NCI-H748 (cell line): Measurements from ENCODE around the gene TMEM239.
"Not testable (repeated sequence)": the region's sequence is repeated elsewhere in the genome, so short reads cannot be mapped to it uniquely, and the experiment has no call there.

Experiments used
- DNase-seq: peaks from one replicate; lab custom pipeline; 2025; ENCODE audit not compliant: unreplicated experiment; lab: John Stamatoyannopoulos, UW

Gene TMEM239

DNA sequence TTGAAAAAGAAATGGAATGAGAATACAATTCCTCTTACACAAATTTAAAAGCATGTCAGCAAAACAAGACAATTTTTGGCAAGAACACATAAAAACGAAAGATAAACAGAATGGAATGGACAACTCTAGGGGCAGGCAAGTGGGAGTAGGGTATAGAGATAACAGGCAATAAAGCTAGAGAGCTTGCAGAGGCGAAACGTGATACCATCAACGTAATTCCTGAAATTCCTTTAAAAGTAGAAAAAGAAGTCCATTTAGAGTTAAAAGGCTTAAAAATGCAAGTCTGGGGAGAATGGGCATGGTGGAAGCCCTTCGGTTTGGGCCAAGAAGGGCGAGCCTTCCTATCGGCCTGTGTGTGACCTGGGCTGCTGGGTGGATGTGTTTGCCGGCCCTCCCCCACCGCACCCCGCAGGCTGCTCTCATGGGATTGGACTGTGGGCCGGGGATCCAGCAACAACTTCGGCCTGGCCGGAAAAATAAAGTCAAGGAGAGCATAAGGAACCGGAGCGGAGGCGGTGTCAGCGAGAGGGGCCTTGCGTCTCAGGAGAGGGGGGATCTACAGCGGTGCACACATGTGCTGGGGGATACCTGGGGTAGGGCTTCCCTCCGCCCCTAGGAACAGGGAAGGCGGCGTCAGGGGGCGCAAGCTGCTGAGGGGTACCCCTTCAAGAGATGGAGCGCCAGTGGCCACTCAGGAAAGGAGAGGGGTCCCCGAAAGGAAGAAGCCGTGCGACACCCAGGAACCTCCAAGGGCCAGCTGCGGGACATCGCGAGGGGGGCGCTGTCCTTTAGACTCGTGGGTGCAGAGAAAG is 4.1 kb downstream of the TMEM239 start:
- DNase-seq, result no peak

DNA sequence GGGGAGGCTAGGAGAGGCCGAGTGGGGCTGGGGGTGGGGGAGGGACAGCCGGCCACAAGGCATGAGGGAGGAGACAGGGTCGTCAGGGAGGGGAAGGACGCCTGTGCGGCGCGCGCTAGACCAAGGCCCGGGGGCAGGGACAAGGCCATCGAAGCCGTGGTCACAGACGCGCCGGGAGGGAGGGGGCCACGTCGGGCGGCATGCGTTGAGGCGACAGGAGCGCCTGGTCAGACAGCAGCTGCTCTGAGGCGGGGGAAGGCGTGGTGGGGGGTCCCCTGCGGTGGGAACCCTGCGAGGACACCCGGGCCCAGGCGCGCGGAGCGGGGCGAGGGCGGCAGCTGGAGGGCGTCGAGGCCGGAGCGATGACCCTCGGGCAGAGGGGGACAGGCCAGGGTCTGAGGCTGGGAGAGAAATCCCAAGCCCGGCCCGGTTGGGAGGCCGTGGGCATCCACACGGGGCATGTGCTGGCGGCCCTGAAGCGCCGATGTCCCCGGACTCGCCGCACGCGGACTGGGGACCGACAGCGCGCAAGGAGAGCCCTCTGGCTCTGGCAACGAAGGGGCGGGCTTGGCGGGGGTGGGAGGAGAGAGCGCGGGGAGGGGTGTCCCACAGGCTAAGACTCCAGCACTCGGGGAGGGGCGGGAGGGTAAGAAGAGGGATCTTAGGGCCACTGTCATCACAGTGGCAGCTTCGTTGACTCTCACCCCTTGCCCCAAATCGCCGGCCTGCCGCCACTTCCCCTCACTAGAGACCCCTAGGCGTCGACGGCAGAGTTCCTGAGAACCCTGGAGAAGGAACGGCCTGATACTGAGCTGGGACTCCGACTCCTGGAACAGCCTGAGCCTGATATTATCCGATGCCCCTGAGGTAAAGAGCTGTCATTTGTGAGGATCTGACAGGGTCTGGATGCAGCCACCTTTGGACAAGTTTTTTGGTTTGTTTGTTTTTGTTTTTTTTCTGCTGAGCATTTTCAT is 5.0 kb downstream of the TMEM239 start:
- DNase-seq, result no peak

GRCh38 chr20:2822073-2822472 is 5.9 kb downstream of the TMEM239 start:
- DNase-seq, result no peak

DNA sequence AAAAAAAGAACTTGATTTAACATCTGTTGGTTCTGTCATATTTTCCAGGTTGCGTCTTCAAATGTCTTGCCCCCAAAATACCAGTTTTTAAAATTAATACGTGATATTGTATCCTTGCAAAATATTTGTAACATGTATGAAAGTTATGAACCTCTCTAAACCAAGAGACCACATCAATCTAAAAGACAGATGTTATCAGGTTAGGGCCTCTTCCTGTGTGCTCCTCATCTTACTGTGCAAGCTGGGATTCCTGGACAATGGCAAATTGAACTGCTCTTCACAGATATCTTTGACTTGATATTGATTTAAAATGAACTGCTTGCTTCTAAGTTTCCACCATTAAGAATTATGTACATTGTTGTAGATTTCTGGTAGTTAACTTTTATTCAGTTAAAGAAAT is 9.6 kb downstream of the TMEM239 start:
- DNase-seq, result no peak

DNA sequence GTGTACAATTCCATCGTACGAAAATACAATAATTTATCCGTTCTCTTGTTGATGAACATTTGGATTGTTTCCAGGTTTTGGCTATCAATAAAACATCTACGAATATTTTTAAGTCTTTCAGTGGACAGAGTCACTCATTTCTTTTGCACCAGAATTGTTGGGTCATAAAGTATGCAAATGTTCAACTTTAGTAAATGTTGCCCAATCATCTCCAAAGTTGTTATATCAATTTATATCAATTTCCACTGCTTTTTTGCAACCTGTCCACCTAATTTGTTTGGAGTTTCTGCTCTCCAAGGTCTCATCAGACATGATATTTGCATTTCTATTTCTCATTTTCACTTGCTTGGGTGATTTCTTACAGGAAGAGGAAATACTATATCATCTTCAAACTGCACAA is 10.5 kb downstream of the TMEM239 start:
- DNase-seq, result no peak

DNA sequence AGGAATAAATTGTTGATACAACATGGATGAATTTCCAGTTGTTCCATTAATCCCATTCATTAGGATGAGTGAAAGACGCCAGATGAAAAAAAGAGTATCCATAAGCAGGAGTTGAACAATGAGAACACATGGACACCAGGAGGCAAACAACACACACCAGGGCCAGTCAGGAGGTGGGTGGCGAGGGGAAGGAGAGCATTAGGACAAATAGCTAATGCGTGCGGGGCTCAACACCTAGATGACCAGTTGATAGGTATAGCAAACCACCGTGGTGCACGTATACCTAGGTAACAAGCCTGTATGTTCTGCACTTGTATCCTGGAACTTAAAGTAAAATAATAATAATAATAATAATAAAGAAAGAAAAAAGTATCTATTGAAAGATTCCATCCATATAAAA is 13.2 kb downstream of the TMEM239 start:
- no peak for DNase-seq

GRCh38 chr20:2831206-2831605 is 15.0 kb downstream of the TMEM239 start:
- not testable (repeated sequence) for DNase-seq

GRCh38 chr20:2833761-2834160 is 17.6 kb downstream of the TMEM239 start:
- no peak for DNase-seq

DNA sequence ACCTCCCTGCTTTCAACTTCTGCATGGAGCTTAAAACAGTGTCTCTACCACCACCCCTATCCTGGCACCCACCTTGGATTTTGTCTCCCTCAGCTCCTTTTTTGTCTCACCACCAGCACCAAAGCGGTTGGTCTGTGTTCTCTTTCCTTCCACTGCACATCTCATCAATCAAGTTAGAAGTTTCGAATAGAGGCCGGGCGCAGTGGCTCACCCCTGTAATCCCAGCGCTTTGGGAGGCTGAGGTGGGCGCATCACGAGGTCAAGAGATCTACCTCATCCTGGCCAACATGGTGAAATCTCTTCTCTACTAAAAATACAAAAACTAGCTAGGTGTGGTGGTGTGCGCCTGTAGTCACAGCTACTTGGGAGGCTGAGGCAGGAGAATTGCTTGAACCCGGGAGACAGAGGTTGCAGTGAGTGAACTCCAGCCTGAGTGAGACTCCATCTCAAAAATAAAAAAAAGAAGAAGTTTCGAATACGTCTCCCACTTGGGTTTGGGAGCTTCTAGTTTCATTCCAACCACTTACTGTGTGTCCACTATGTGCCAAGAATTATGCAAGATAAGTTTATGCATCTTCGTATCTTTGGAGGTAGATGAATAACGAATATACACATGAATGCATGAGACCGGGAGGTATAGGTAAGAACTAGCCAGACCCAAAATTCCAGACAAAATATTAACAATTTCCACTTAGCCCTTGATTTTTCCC is 18.4 kb downstream of the TMEM239 start:
- DNase-seq, result no peak

- DNase-seq, result no peak
These were observed 19.2 kb downstream of the TMEM239 start for GRCh38 chr20:2835331-2835796.

DNA sequence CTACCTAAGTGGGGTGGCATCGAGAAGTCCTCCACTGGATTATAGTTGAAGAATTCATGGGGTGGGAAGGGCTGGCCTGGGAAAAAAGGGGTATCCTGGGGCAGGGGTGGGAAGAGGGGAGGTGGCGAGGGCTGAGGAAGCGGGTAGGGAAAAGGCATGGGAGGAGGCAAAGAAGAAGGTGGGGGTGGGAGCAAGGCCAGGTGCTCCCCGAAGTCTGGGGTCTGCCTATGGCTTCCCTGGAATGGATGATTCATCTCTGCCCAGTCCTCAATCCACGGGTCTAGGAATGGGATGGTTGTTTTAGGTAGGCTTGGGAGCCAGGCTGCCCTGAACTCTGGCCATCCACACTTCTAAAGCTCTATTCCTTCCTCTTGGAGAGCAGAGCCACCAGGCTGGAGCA is 19.9 kb downstream of the TMEM239 start:
- no peak for DNase-seq

DNA sequence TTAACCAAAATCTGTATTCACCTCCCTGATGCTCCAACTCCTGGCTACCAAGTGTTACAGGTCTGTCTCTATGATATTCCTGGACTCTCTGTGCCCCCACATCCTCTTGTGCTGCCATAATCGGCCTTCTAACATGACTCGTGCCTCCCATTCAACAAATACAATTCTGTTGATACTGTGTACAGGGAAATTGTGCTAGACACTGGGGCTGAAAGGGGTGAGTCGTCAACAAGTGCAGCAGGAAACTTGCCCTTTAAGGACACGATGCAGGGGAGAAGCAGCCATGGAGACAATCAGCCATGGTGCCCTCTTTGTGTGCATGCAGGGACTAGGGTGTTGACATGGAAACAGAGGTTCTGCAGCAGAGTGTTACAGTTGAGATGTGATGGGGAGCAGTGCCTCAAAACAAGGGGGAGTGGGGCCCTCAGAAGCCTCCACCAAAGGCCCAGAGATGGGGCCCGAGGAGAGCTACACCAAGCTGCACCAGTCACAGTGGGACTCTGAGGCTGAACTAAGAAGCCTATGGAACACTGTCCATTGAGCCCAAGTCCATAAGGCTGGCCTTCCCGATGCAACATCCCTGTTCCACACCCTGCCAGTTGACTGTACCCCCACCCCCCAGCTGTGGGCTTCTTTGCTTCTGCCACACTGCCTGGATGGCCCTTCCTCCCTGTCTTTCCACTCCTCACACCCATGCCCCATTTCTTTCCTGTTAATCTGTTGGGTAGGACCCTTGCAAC is 21.2 kb downstream of the TMEM239 start:
- DNase-seq, result no peak

DNA sequence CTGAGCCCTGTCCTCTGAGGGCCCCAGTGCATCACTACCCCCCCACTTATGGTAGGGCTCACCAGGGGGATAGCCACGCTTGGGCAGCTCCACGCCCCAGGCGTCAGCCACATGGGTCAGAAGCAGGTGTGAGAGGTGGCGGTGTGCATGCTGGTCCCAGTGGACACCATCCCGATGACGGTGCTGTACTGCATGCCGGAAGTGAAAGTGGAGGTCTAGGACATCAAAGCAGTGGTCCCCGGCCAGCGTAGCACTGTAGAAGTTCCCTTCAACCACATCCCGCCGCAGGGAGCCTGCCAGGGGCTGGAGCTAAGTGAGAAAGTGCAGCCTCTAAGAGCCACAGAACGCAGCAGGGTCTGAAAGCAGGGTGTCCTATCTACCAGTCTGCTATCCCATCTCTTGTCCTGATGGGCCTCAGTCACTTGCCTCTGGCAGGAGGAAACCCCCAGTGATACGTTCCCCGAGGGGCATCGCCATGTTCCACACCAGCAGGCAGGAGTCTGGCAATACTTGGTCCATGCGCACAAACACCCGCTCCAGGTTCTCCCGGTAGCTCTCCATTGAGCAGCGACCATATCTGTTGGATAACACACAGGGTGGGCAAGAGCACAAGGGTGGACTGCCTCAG is 22.1 kb downstream of the TMEM239 start:
- no peak for DNase-seq

DNA sequence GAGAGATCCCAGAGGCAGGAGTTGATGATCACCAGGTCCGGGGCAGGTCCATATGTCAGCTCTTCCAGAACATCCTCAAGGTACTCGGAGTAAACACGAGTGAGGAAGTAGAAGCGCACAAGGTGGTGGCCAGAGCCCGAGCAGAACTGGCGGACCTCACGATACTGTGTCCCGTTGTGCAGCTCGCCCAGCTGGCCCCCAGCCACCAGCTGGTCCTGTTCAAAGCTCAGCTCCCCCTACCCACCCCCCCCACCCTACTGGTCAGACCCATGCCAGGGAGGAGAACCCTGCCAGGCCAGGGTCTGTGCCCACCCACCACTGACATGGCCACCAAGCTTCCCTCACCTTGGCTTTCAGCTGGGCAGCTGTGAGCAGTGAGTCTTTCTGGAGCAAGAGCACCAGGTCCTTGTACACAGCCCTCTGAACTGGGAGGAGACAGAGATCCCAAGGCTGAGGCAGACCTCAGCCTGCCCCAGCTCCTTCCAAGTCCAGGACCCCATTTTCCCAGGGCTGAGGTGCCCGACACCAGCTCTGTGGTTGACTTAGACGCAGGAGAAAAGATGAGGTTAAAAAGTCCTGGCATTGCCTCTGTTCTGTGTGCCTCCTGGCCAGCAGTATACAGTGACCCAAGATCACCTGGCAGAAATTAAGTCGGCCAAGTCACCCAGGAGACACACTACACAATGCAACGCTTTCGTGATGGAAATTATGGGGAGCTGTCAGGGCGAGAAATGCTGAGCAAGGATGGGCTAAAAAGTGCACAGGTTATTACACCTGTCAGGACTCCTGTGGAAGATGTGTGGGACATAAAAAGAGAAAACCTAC is 22.9 kb downstream of the TMEM239 start:
- DNase-seq, result no peak

GRCh38 chr20:2839732-2840137 is 23.6 kb downstream of the TMEM239 start:
- DNase-seq, result no peak

DNA sequence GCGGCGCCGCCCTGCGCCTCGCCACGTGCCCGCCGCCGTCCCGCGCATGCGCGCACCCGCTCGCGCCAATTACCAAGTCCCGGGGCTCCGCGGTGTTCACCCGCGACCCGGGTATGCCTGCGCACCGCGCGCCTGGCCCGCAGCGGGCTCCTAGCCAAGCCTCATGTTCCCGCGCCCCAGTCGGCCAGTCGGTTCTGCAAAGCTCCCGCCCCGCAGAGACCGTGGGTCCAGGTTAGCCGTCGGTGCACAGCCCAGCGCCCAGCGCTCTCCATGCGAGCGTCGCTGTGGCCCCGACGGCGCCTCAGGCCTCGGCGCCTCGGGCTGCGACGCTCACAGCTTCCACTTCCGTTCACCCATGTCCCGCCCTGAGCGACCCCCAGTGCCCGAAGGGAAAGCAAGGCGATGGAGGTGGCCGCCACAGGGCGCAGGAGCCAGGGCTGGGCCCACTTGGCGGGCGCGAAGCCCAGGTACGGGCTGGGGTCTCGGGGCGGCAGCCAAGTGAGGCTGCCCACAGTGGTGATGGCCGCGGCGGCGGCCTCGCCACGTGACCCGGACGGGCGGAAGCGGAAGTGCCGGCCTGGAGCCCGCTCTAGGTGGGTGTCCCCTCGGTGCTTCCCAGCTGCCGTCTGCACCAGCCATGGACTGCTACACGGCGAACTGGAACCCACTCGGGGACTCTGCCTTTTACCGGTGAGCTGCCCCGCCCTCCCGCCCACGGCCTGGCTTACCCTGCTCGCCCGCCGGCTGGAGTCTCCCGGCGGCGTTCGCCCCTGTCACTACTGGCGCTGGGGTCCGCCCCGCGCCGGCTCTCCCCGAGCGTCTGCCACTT is 24.2 kb downstream of the TMEM239 start, which contains the start of the genes PCED1A and VPS16:
Gene PCED1A (minus strand): TSS at position 518 of the 829 bp plus-strand sequence. CDS start 743 bp downstream, outside the sequence.
Gene VPS16 (plus strand): TSS at position 608 of the 829 bp plus-strand sequence. CDS start 30 bp downstream, at position 638.
- DNase-seq, result peak; percentile 96

DNA sequence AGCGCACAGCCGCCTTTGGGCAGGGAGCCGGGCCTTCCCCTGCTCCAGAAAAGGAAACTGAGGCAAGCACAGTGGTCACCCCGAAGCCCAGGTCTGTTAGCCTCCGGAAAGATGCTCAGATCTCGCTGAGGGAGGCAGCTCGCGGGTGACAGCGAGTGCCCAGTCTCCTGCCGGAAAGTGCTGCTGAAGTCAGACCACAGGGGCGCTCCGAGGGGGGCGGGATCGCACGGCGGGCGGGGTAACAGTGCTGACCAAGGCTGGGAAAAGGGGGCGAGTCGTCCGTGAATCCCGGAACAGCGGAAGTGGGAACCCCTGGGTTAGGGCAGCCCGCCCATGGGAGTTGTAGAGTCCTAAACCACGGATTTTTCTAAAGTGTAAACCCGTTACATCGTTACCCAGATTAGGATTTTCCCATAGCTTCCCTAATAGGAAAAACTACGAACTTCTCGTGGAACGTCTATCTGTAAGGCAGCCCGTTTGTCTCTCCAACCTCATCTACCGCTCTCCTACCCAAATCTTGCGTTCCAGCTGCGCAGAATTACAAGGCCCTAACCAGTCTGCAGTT is 24.9 kb downstream of the TMEM239 start:
- DNase-seq, result peak; percentile 59

GRCh38 chr20:2845607-2846006 is 29.4 kb downstream of the TMEM239 start:
- DNase-seq, result no peak
